Type B pancreatic cell (in vitro differentiated cells): Measurements from ENCODE around the gene ELF5. TPM values are rescaled to one million over a fixed set of nuclear protein-coding genes. Genes with fewer than 3 reads are reported as not detected.

ENCODE experiments used
- DNase-seq: peaks from one replicate; pipeline ENCODE4 v3.0.0; 2021; ENCODE audit warnings: mixed read lengths; ENCODE audit not compliant: unreplicated experiment; ENCODE audit errors: extremely low spot score
- H3K27ac Mint-ChIP-seq: 2 replicates; pipeline ENCODE4 v1.8.0; 2021; ENCODE audit warnings: mild to moderate bottlenecking, mixed read lengths
- H3K27me3 Mint-ChIP-seq: 2 replicates; pipeline ENCODE4 v1.8.0; 2021; ENCODE audit warnings: mixed read lengths
- H3K36me3 Mint-ChIP-seq: 2 replicates; pipeline ENCODE4 v1.8.0; 2021; ENCODE audit warnings: mixed read lengths
- H3K4me1 Mint-ChIP-seq: one replicate; pipeline ENCODE4 v1.8.0; 2021; ENCODE audit warnings: mixed read lengths; ENCODE audit not compliant: unreplicated experiment
- H3K4me3 Mint-ChIP-seq: 2 replicates; pipeline ENCODE4 v1.8.0; 2021; ENCODE audit warnings: mild to moderate bottlenecking, mixed read lengths
- H3K9me3 Mint-ChIP-seq: 2 replicates; pipeline ENCODE4 v1.8.0; 2021; ENCODE audit warnings: mixed read lengths
- CTCF ChIP-seq: fragments of 200-600 bp; sonication (generic); conservative IDR thresholded peaks from 2 replicates; pipeline ENCODE4 v1.5.0; 2021; ENCODE audit warnings: antibody characterized with exemption, mild to moderate bottlenecking
- total RNA-seq: library from RNA; stranded (reverse); gene quantifications from 2 replicates; pipeline ENCODE4 v1.2.1, GENCODE V29; 2021; ENCODE audit warnings: low replicate concordance

The ELF5 gene
- total RNA-seq, 1 donor from 2014 or later: 19.3 TPM

GRCh38 chr11:34438529-34439507 is 74.8 kb downstream of the ELF5 start, which contains the start of gene CAT:
Gene CAT, plus strand, starts transcription at chr11:34438934. Its CDS starts 80 bp downstream, at chr11:34439014.
- Mint-ChIP-seq H3K4me1 (peaks cover 18% of the 10 kb centered on the region), H3K9me3 (peaks cover 3% of the 10 kb centered on the region), H3K27ac (peak within 1 kb of the TSS; percentile 92), H3K36me3 (peaks cover 18% of the 10 kb centered on the region), H3K4me3 (peak within 1 kb of the TSS; percentile 95), H3K27me3 (no peaks in the 10 kb centered on the region)
- DNase-seq: peak; percentile 96
- TF ChIP-seq CTCF: no peak

- no peak for DNase-seq
- H3K27ac Mint-ChIP-seq: no peak overlapping the region
- H3K9me3 Mint-ChIP-seq: no peaks in the 10 kb centered on the region
- no peaks in the 10 kb centered on the region for H3K27me3 Mint-ChIP-seq
- peaks cover 10% of the 10 kb centered on the region for H3K36me3 Mint-ChIP-seq
- TF ChIP-seq CTCF: no peak
- no peak overlapping the region for H3K4me3 Mint-ChIP-seq
- peaks cover 15% of the 10 kb centered on the region for H3K4me1 Mint-ChIP-seq
These were observed 76.1 kb downstream of the ELF5 start for GRCh38 chr11:34437224-34438125.

GRCh38 chr11:34433899-34434298 is 79.7 kb downstream of the ELF5 start:
- no peak for DNase-seq
- H3K27ac Mint-ChIP-seq: no peak overlapping the region
- H3K9me3 Mint-ChIP-seq: no peaks in the 10 kb centered on the region
- H3K4me1 Mint-ChIP-seq: no peaks in the 10 kb centered on the region
- no peak for TF ChIP-seq CTCF
- H3K27me3 Mint-ChIP-seq: no peaks in the 10 kb centered on the region
- H3K36me3 Mint-ChIP-seq: no peaks in the 10 kb centered on the region
- no peak overlapping the region for H3K4me3 Mint-ChIP-seq

GRCh38 chr11:34432822-34433221 is 80.8 kb downstream of the ELF5 start:
- Mint-ChIP-seq H3K9me3 (no peaks in the 10 kb centered on the region), H3K4me1 (no peaks in the 10 kb centered on the region), H3K36me3 (no peaks in the 10 kb centered on the region), H3K27ac (no peak overlapping the region), H3K4me3 (no peak overlapping the region), H3K27me3 (no peaks in the 10 kb centered on the region)
- no peak for TF ChIP-seq CTCF
- DNase-seq: no peak

GRCh38 chr11:34431979-34432378 is 81.6 kb downstream of the ELF5 start:
- Mint-ChIP-seq H3K4me3 (no peak overlapping the region), H3K36me3 (no peaks in the 10 kb centered on the region), H3K4me1 (peaks cover 4% of the 10 kb centered on the region), H3K9me3 (no peaks in the 10 kb centered on the region), H3K27me3 (no peaks in the 10 kb centered on the region), H3K27ac (no peak overlapping the region)
- no peak for TF ChIP-seq CTCF
- no peak for DNase-seq

Other genes with a start within 250 kb of the ELF5 start
- gene ABTB2, start 155.8 kb downstream of the ELF5 start, total RNA-seq: 9.0 and 13.5 TPM in 2 replicates
- gene CAT, start 74.9 kb downstream of the ELF5 start, total RNA-seq: 49.9 and 61.2 TPM in 2 replicates
- gene EHF, start 107.3 kb upstream of the ELF5 start, total RNA-seq: 31.5 and 44.8 TPM in 2 replicates